Embryonic facial prominence (tissue), 1 donor: Measurements from ENCODE around the gene CYYR1.

ENCODE experiments used
- DNase-seq: peaks from one replicate; pipeline ENCODE4 v3.0.0-alpha.2; 2016; ENCODE audit errors: extremely low spot score

The CYYR1 gene

DNA sequence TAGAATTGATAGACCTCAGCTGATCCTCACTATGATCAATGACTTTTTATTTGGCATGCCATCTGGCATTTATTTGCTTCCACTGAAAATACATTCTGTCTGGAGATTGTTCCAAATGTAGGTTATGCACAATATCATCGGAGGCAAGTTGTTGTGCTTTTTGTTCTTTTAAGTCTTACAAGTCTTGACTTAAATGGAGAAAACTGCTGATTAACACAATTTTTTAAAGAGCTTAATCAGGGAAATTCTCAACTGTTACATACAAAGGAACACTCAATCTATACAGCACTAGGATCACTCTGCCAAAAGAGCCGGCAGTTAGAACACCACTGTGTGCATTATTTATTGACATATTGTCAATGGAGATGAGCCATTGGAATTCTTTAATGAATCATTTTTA is 19.2 kb downstream of the CYYR1 start:
- no peak for DNase-seq

DNA sequence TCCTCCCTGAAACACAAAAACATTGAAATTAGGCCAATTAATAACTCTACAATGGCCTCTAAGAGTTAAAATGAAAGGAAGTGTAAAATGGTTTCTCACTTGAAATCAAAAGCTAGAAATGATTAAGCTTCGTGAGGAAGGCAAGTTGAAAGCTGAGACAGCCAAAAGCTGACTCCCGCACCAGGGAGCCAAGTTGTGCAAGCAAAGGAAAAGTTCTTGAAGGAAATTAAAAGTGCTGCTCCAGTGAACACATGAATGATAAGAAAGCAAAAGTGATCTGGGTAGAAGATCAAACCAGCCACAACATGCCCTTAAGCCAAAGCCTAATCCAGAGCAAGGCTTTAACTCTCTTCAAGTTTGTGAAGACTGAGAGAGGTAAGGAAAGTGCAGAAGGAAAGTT is 22.8 kb downstream of the CYYR1 start:
- no peak for DNase-seq

DNA sequence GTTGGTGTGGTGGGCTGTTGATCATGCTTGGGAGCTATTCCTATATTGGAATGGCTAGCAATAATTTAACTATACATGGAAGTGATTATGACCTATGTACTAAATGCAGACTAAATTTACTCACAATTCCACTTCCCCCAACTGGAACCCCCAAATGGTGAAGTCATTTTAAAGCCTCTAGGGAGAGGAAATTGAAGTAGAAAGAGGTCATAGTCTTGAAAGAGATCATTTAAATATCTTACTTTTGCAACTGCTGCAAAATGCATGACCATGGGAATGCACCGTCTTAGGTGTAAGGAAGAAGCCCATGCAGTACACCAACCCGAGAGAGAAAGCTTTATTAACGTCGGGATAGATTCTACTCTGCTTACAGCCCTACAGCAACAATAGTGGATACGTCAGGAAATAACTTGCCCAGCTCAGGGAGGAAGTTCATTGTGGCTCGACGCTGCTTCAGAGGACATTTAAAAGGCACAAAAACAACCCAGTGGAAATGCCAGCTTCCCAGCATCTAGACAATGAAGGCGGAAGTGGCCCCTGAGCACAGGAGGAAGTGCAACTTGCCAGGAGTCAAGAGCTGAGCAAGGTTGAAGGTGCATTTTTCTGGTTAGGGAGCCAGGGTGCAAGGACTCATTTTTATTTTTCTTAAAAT is 26.5 kb downstream of the CYYR1 start:
- DNase-seq: no peak

DNA sequence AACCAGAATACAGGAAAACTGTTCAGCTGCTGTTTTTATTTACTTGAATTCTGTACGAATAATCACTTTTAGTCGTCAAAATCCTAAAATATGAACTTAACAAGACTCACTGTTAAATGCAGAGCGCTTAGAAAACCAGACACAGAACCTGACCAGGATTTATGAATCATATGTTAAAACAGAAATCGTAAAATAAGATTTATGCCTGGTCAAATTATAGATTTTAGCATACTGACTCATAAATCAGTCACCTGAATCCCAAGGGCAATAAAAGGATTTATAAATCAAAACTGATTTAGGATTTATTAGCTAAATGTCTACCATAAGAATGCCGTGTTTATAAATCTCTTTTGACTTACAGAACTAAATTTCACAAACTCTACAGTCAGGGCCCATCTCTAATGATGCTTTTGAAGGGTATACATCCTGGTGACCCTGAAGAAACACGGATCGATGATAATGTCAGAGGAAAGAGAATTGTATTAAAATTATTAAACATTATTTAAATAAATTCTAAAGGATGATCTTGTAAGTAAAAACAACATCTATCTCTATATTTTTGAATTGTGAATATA is 28.8 kb downstream of the CYYR1 start:
- DNase-seq: no peak

DNA sequence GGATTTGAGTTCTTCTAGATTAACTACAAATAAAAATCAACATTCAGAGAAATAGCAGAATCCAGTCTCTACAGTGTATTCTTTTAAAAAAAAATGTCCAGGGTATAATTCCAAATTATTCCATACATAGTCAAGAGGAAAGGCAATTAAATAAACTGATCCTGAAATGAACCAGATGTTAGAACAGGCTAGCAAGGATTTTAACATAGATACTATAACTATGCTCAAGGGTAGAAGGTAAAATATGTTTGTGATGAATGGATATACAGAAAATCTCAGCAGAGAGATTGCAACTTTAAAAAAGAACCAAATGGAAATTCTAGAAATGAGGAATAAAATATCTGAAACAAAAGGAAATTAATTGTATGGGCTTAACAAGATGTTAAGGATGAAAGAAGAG is 32.4 kb downstream of the CYYR1 start:
- no peak for DNase-seq

DNA sequence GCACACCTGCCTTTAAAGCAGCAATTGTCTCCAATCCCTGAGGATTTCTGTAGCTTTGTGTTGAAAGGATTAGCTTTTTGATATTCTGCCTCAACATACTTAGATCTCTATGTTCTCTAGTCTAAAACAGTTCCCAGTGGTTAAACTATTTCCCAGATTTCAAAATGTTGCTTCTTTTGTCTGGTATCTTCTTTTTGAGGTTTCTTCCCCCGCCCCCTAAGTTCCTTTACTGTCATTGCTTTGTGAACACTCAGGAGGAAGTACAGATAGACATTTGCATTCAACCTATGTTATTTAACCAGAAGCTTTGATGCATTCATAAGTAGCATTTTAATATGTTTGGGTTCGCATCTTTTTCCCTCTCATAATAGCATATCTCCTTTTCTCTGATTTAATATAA is 33.5 kb downstream of the CYYR1 start:
- no peak for DNase-seq

DNA sequence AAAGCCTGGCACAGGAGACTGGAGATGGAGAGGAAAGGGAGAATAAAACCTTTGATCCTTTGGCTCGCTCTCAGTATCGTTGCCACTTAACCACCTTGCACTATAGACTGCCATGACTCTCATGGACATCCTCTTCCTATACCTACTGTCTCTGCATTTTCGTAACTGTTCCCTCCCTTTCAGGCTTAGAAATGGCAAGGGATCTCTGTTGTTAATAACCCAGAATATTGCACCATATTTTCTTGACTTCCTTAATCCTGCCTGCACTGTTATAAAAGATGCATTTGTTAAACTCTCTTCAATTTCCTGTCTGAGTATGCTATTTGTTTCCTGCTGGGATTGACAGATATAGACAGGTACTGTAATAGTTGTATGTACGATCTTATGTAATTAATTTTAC is 38.6 kb downstream of the CYYR1 start:
- no peak for DNase-seq

DNA sequence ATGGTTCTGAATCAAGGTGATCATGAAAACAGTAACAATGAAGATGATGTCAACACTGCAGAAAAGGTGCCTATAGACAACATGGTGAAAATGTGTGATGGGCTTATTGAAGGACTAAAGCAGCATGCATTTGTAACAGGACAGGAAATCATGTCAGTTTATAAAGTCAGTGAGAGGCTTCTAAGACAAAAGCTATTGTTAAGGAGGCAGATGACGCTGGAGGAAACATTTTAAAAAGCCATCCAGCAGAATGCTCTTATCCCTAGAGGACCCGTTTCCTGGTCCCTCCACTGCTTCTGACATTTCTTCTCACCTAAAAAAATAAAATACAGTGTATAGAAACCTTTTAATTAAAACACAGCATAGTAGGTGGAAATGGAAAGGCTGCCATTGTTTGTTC is 40.9 kb downstream of the CYYR1 start:
- no peak for DNase-seq

DNA sequence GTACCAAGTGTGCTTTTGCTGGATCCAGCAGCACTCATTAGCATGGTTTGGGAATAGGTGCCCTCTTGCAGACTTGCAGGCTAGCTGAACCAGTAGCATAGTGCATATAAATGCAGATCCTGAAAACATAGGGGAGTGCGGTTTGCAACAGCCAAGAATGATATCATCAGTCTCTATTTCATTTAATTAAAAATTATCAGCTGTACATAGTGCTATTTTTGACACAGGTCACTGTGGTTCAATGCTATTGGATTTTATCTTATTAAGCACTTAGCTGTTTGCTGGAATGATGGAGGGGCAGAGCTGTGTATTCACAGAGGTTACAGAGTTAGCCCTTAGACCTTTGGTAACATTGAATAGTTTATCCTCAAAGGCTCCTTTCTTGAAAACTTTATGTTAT is 43.6 kb downstream of the CYYR1 start:
- DNase-seq: no peak

DNA sequence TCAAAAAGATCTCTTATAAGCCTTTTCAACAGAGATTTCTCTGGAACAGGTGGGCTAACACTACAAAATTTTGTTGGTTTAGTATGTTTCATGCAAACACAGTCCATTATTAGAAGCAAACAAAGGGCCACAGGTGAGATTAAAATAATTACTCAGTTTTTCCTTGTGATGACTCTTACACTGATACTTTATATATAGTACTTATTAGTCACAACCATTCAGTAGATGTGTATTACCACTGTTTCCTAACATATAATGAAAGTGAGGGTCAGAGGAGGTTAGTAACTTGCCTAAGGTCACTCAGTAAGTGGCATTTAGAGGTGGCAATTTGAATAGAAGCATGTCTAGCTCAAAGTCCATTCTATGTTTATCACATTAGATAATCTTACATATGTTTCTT is 44.2 kb downstream of the CYYR1 start:
- DNase-seq: no peak

DNA sequence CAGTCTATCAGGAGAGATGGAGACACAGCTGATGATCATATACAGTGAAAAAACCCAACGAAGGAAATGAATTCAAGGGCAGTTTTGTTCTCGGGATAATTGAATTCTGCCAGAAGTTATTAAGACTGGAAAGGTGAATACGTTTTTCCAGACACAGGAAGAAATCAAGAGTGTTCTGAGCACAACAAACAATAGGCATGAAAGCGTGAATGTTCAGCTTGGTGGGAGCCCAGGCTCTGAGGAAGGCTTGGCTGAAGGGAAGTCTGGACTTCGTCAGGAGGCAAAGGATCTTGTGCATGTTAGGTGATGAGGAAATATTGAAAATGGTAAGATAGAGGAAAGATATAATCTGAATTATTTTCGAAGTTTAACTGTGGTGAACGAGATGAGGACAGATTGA is 50.4 kb downstream of the CYYR1 start:
- no peak for DNase-seq

DNA sequence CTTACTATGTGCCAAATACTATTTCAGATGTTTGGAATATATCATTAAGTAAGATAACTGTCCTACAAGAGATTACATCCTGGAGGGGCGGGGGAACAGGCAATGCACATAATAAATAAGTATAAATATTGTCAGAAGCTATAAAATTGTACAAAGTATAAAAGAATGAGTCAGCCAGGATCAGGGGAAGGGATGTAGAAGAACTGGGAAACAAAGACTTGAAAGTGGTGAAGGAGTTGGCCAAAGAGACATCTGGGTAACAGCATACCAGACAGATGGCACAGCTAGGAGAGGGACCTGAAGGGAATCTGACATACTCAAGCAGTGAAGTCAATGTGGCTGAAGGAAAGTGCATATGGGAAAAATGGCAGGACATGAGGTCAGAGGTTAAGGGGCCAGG is 53.9 kb downstream of the CYYR1 start:
- DNase-seq: no peak

DNA sequence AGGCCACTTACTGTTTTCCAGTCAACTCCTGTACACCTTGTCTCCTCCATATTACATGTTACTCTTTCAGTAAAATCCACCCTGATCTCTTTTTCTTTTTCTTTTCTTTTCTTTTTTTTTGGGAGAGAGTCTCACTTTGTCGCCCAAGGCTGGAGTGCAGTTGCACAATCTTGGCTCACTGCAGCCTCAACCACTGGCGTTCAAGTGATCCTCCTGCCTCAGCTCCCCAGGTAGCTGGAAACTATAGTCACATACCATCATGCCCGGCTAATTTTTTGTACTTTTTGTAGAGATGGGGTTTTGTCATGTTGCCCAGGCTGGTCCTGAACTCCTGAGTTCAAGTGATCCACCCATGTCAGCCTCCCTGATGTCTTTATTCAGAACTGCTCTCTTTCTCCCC is 57.8 kb downstream of the CYYR1 start:
- DNase-seq: no peak

DNA sequence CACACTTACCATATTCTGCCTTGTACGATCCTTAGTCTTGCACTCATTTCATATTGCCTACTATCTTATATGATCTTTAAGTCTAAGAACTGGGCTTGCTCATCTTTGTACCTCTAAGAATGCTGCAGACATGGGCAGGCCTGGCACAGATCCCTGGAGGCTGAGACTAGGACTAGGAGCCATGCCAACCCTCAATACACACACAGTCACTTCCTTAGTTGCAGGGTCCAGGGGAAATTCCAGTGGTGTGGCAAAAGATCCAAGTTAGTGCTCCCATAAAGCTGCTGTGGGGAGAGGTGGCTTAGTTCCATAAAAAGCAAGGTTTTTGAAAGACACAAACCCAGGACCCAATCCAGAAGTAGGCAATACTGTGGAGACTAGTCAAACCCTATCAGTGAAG is 59.9 kb downstream of the CYYR1 start:
- no peak for DNase-seq

DNA sequence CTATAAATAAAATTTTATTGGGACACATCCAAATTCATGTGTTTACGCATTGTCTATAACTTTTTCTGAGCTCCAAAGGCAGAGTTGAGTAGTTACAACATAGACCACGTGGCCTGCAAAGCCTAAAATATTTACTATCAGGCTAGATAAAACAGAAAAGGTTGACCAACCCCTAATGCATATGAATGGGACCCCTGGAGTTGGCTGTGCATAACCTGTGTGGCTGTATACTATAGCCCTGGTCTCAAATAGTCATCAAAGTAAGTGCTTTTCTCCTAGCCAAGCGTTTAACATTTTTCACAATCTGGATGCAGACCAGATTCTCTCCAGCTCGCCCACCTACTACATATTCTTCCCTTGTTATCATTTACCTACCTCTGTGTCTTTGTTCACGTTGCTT is 60.4 kb downstream of the CYYR1 start:
- no peak for DNase-seq

DNA sequence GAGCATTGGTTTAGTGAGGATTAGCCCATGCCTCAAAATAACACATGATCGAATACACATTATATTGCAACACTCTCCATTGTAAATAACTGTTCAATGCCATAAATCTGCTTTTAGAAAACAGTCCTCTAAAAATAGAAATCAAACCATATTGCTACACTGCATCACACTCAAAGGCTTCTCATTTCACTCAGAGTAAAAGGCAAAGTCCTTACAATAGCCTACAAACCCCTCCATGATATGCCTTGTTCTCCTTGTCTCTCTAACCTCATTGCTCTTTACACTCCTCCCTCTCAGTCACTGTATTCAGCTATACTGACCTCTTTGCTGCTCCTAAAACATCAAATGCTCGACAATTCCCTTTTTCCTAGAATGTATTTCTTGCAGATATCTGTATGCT is 64.2 kb downstream of the CYYR1 start:
- DNase-seq: no peak

DNA sequence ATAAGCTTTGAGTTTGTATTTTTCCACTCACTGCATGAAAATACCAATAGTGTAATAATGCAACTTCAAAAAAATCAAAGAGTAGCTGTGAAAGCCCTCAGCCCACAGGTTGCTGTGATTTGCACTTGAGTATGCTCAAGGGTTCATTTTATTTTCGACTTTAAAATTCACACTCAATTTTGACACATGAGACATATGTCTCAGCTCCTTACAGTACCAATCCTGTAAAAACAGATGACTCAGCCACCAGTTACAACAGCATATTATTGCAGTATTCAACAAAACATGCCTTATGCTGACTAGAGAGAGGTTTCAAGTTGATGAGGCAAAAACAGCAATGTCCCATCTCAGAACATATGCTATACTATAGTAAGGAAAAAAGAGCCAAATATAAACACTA is 66.1 kb downstream of the CYYR1 start:
- DNase-seq: no peak

DNA sequence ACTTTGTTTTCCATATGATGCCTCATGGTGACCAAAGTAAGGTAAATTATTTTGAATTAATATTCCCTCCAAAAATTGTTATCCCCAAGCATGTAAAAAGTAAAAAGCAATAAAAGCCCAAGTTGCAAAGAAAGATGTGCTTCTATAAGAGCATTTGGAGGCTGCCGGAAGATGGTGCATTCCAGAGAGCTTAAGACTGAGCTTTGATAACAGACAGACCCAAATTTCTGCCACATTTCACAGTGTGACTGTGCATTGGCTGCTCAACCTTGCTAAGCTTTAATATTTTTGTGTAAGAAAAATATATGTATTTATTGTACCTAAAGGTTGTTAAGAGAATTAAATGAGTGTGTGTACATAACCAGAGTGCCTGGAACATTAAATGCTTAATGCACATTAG is 67.9 kb downstream of the CYYR1 start:
- no peak for DNase-seq

DNA sequence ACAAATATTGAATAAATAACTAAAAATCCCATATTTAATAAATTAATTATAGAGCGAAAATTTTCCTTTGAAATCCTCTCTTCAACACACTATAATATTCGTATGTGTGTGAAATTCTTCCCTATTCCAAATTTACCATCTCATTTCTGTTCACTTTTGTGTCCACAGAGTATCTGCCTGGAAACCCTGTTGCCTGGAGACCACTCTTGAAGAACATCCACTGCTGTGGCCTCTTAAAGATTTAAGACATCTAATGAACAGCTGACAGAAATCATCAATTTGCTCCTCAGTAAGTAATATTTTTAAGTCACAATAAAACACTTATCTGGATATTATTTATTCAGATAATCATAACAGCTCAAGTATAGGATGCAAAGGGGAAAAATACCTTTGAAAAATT is 69.7 kb downstream of the CYYR1 start:
- no peak for DNase-seq

DNA sequence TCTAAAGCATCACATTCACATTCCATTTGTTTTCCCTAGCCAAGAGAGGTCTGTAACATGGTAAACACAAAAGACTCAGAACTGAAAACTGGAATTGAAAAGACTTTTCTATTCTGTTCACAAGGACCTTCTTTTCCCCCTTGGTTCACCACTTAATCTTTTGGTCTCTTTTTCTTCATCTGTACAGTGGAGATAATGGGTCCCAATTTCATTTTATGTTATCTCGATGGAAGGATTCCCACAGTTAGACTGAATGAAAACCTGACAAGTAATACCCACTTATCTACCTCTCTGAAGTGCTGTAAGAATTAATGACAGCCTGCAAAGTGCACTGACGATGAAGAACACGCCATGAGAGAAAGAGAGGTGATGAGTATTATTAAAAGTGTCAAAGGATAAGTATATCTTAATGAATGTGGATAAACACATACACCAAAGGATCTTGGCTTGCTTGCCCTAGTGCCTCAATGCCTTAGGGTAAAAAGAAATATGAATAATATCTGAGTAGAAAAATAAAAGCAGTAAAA is 71.5 kb downstream of the CYYR1 start:
- no peak for DNase-seq

DNA sequence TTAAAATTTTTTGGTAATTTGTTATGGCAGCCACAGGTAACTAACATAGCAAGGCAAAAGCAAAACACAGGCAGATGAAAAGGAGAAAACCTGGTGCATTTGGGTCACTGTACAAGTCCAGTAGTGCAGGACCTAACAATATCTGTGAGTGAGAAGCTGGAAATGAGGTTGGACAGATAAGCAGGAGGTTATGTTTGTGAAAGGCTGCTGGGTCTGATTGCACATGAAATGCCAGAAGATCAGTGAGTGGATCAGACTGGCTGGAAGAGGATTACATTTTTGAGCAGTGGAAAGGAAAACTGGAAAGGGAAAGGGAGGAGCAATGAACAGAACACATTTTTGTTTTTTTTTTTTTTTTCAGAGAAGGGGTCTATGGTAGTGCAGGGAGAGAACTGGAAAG is 73.6 kb downstream of the CYYR1 start:
- no peak for DNase-seq

DNA sequence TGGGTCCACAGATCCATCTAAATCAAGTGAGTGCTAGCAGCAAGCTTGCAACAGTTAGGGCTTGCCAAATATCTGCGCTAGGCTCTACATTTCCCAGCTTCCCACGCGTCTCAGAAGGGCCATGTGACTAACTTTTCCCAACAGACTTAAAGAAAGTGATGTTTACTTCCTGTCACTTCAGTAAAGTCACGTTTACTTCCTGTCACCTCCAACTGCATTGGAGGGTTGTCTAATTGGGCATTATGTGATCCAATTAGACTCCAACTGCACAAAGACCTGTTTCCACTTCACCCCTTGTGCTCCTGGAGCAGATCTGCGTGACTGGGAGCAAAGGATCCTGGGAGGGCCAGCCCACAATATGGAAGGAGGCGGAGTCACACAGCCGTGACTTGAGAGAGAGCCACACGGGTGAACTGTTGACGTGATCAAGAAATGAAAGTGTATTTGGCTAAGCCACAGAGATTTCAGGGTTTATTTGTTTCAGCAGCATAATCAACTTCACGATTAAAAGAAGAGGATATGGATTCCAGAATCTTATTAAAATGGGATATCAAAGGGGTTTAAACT is 77.7 kb downstream of the CYYR1 start:
- no peak for DNase-seq

DNA sequence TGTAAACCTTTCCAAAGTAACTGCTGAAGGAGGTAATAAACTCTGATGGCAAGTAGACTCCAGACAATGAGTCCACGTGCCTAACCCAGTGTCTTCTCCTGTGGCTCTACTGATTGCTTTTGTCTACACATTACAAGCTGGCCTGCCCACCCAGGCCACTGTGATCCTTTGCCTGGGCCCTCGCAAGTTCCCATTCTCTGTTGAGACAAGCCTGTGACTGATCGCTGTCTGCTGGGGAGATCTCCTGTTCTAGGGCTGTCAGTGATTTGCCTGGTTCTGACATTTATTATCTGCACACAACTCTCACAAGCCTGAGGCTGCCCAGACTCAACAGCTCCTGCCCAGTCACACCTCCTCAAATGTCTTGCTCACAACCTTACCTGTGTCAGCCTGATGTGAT is 81.4 kb downstream of the CYYR1 start:
- DNase-seq: no peak

DNA sequence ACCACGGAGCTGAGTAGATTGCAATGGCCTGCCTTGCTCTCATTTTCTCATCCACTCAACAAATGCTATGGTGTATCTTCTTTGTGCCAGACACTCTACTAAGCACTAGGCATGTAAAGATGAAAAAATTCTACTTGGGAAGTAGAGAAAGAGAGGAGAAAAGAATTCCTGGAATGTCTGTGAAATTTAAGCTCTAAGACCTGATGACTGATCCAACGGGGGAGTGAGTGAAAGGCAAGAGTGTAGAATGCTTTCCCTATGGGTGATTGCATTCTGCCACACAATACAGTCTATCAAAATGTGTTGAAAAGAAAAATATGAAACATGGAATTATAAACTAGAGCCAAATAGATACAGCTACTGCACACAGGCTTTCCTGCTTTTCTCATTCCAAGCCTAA is 82.3 kb downstream of the CYYR1 start:
- DNase-seq: no peak
